Fibroblast of lung (primary cell): ENCODE measurements around the gene SIK3.

ENCODE experiments used
- EZH2 ChIP-seq: IDR thresholded peaks from 2 replicates; pipeline ENCODE4 v1.5.1; 2012; ENCODE audit warnings: low read length, control low read depth, mild to moderate bottlenecking; ENCODE audit errors: missing control alignments
- TF ChIP-seq, protein P1 (sequence below), 2 donors: IDR thresholded peaks in 1 of 2; conservative IDR thresholded peaks in 1 of 2; 1 replicate in 1 of 2; 2 replicates in 1 of 2; pipeline ENCODE4 v1.5.1; 2011 to 2012; ENCODE audit warnings: low read length in 2 of 2, control low read depth in 1 of 2, inconsistent platforms in 1 of 2, low read depth in 1 of 2, mild to moderate bottlenecking in 1 of 2

DNA sequence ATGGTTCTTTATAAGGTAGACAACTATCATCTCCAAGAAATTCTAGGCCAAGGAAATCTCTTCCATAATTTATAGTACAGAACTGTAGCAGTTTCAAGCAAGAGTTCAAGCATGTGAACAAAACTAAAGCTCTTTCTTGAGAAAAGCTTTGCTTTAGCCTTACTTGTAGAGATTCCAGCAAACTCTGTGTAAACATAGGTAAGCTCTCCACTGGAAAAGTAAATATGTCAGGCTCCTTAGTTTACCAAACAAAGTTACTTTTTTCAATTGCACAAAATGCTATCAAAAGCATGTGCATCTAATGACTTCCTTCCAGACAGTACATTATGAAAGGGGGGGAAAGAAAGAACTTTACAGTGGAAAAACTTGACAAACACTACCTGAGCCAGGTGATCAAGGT is 125.0 kb downstream of the SIK3 start:
- TF ChIP-seq, protein P1, sequence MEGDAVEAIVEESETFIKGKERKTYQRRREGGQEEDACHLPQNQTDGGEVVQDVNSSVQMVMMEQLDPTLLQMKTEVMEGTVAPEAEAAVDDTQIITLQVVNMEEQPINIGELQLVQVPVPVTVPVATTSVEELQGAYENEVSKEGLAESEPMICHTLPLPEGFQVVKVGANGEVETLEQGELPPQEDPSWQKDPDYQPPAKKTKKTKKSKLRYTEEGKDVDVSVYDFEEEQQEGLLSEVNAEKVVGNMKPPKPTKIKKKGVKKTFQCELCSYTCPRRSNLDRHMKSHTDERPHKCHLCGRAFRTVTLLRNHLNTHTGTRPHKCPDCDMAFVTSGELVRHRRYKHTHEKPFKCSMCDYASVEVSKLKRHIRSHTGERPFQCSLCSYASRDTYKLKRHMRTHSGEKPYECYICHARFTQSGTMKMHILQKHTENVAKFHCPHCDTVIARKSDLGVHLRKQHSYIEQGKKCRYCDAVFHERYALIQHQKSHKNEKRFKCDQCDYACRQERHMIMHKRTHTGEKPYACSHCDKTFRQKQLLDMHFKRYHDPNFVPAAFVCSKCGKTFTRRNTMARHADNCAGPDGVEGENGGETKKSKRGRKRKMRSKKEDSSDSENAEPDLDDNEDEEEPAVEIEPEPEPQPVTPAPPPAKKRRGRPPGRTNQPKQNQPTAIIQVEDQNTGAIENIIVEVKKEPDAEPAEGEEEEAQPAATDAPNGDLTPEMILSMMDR (conservative IDR thresholded peaks at IDR 0.05 in 1 of 2, IDR thresholded peaks at IDR 0.05 in 1 of 2; ENCODE audit: low read depth in 1 of 2, low read length in 2 of 2): no peak
- no peak for TF ChIP-seq EZH2
